SK-N-MC (cell line): ENCODE measurements around the gene HDAC8.
A peak's percentile ranks its signal among the peaks of the same experiment; 100 is the strongest.

ENCODE experiments used
- DNase-seq: peaks from one replicate; pipeline ENCODE4 v3.0.0-alpha.2; 2011; ENCODE audit warnings: low read depth, low spot score
- H3K27ac ChIP-seq: fragments of 200-600 bp; sonication (generic); 2 replicates; pipeline ENCODE4 v1.5.1; 2016; ENCODE audit warnings: mixed run types
- H3K36me3 ChIP-seq: fragments of 200-600 bp; sonication (generic); 2 replicates; pipeline ENCODE4 v1.6.1; 2017; ENCODE audit warnings: antibody characterized with exemption, low read length, mixed read lengths; ENCODE audit not compliant: insufficient read depth
- H3K4me3 ChIP-seq: fragments of 200-600 bp; sonication (generic); 2 replicates; pipeline ENCODE4 v1.5.1; 2016
- H3K9ac ChIP-seq: fragments of 200-600 bp; sonication (generic); 2 replicates; pipeline ENCODE4 v1.8.0; 2017; ENCODE audit warnings: mixed run types, mixed read lengths; ENCODE audit not compliant: insufficient read length
- H3K9me3 ChIP-seq: fragments of 200-600 bp; sonication (generic); 2 replicates; pipeline ENCODE4 v1.6.1; 2017; ENCODE audit warnings: low read depth, mild to moderate bottlenecking, antibody characterized with exemption, low read length, moderate library complexity, mixed read lengths
- EZH2 ChIP-seq: fragments of 200-600 bp; sonication (generic); IDR thresholded peaks from one replicate; pipeline ENCODE4 v1.6.1; 2017; ENCODE audit warnings: antibody characterized with exemption
- FOXP2 ChIP-seq: optimal IDR thresholded peaks from 2 replicates; pipeline ENCODE3; 2011; ENCODE audit warnings: mild to moderate bottlenecking, moderate library complexity; ENCODE audit not compliant: insufficient read depth; ENCODE audit errors: extremely low read length, control extremely low read depth
- POLR2AphosphoS5 ChIP-seq: IDR thresholded peaks from 2 replicates; pipeline ENCODE4 v1.6.1; 2012; ENCODE audit warnings: mild to moderate bottlenecking, low read depth, low read length, borderline replicate concordance

The HDAC8 gene

GRCh38 chrX:72314881-72315280 lies 257.8 kb downstream of the HDAC8 start:
- Histone ChIP-seq H3K36me3 (no peaks in the 10 kb centered on the region), H3K9me3 (no peaks in the 10 kb centered on the region), H3K4me3 (no peak overlapping the region), H3K9ac (no peak overlapping the region), H3K27ac (no peak overlapping the region)
- no peak for DNase-seq
- TF ChIP-seq POLR2AphosphoS5 = no peak
- TF ChIP-seq FOXP2 = no peak
- no peak for TF ChIP-seq EZH2

- Histone ChIP-seq H3K9me3 (no peaks in the 10 kb centered on the region), H3K27ac (no peak overlapping the region), H3K4me3 (no peak overlapping the region), H3K9ac (no peak overlapping the region), H3K36me3 (no peaks in the 10 kb centered on the region)
- no peak for TF ChIP-seq FOXP2
- no peak for TF ChIP-seq POLR2AphosphoS5
- TF ChIP-seq EZH2 = no peak
- DNase-seq = no peak
These were observed 258.7 kb downstream of the HDAC8 start for GRCh38 chrX:72313707-72314641.

DNA sequence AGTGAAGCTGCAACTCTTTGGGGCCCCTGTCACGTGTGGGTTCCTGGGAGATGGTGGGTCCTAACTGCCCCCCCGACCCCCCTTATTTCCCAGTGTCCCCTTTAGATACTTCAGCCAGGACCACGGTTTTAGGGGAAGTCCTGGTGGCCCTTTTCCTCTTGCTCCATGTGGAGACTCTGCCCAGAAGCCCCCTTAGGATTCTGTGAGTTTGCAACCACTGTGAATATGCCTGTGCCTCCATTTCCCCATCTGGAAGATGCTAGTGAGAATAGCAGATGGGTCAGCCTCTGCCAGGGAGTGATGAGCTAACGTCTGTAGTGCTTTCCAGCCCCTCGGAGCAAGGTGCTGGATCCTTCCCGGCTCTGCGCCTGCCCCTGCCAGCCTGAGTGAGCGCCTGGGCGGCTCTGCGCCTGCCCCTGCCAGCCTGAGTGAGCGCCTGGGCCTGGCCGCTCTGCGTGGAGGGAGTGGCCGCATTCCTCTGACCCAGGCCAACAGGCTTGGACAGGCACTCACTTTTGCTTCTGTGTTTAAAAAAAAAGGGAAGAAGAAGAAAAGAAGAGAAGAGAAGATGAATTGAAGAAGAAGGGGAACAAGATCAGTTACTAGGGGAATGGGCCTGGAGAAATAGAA lies 260.2 kb downstream of the HDAC8 start:
- Histone ChIP-seq H3K9ac (no peak overlapping the region), H3K9me3 (no peaks in the 10 kb centered on the region), H3K27ac (no peak overlapping the region), H3K36me3 (no peaks in the 10 kb centered on the region), H3K4me3 (no peak overlapping the region)
- DNase-seq = no peak
- no peak for TF ChIP-seq POLR2AphosphoS5
- no peak for TF ChIP-seq EZH2
- no peak for TF ChIP-seq FOXP2

GRCh38 chrX:72309297-72310071 lies 263.2 kb downstream of the HDAC8 start:
- peak overlapping the region; percentile 63 for H3K4me3 ChIP-seq
- no peak for DNase-seq
- TF ChIP-seq FOXP2 = no peak
- no peak for TF ChIP-seq EZH2
- no peak for TF ChIP-seq POLR2AphosphoS5
- no peak overlapping the region for H3K27ac ChIP-seq
- no peak overlapping the region for H3K9ac ChIP-seq
- no peaks in the 10 kb centered on the region for H3K36me3 ChIP-seq
- H3K9me3 ChIP-seq = no peaks in the 10 kb centered on the region

DNA sequence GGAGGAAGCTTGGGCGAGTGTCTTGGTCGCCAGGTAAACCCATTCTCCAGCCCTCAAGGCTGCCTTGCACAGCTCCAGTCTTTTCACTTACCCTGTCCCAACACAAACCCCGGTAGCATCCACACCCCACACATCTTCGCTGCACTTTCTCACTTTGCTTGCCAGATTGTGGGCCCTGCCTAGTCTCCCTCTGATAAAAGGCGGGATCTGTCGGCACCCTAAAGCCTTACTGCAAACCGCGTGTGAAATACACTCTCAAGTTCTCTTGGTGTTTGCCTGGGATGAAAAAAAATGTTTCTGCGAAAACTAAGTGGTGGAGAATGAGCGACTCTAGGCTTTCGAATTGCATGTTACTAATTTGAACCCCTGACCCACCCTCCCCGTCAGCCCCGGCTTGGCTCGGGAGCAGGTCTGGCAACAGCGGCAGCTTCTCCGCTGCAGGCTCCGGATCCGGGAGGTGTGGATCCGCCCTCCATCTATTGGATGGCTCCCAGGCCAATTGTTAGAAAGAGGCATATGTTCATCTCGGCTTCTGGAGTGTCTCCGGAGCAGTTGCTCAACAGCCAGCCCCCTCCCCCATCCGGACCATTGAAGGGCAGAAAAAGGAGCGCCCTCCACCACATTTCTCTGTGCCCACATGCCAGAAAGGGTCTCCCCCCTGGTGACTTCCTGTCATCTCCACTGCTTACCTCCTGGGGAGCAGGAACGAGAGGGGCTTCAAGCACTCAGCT lies 263.9 kb downstream of the HDAC8 start:
- Histone ChIP-seq H3K9me3 (no peaks in the 10 kb centered on the region), H3K27ac (no peak overlapping the region), H3K9ac (no peak overlapping the region), H3K36me3 (no peaks in the 10 kb centered on the region), H3K4me3 (peak overlapping the region; percentile 63)
- TF ChIP-seq POLR2AphosphoS5 = no peak
- TF ChIP-seq FOXP2 = no peak
- no peak for TF ChIP-seq EZH2
- peak; percentile 8 for DNase-seq

GRCh38 chrX:72308209-72308565 lies 264.5 kb downstream of the HDAC8 start:
- no peaks in the 10 kb centered on the region for H3K36me3 ChIP-seq
- peak overlapping the region; percentile 63; the same call in 1 of the 2 replicates for H3K4me3 ChIP-seq
- no peaks in the 10 kb centered on the region for H3K9me3 ChIP-seq
- no peak for TF ChIP-seq FOXP2
- TF ChIP-seq POLR2AphosphoS5 = no peak
- TF ChIP-seq EZH2 = no peak
- H3K9ac ChIP-seq = no peak overlapping the region
- H3K27ac ChIP-seq = no peak overlapping the region
- DNase-seq = no peak

DNA sequence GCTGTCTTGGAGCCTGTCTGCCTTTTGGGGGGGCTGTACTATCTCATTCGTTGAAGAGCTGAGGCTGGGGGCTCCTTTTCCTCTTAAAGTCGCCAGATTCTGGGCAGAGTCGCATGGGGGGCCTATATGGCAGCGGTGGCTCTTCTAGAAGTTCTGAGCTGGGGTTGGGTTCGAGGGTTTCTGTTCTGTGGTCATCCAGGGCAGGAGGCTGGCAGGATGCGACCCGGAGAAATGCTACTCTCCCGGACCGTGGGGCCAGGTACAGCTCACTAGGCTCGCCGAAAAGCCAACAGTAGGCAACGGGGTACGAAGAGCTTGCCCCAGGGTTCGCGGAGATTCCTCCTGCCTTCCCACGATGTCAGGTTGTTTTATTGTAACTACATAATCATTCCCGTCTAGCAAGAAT lies 265.0 kb downstream of the HDAC8 start:
- DNase-seq = no peak
- H3K27ac ChIP-seq = no peak overlapping the region
- no peaks in the 10 kb centered on the region for H3K9me3 ChIP-seq
- H3K36me3 ChIP-seq = no peaks in the 10 kb centered on the region
- no peak for TF ChIP-seq EZH2
- no peak for TF ChIP-seq FOXP2
- no peak for TF ChIP-seq POLR2AphosphoS5
- no peak overlapping the region for H3K4me3 ChIP-seq
- H3K9ac ChIP-seq = no peak overlapping the region
